Endothelial cell (in vitro differentiated cells): Measurements from ENCODE around the gene SMG1. TPM values are rescaled to one million over a fixed set of nuclear protein-coding genes. Genes with fewer than 3 reads are reported as not detected.
"Not testable (repeated sequence)": the region's sequence is repeated elsewhere in the genome, so short reads cannot be mapped to it uniquely, and the experiment has no call there.

Experiments
- DNase-seq: peaks from one replicate; pipeline ENCODE4 v3.0.0; 2021; ENCODE audit warnings: low spot score
- H3K27ac Mint-ChIP-seq: one replicate; pipeline ENCODE4 v1.8.0; 2021; ENCODE audit warnings: mixed read lengths, inconsistent platforms; ENCODE audit not compliant: unreplicated experiment
- H3K27me3 Mint-ChIP-seq: one replicate; pipeline ENCODE4 v1.8.0; 2021; ENCODE audit warnings: mild to moderate bottlenecking, moderate library complexity, mixed read lengths, inconsistent platforms; ENCODE audit not compliant: unreplicated experiment
- H3K36me3 Mint-ChIP-seq: one replicate; pipeline ENCODE4 v1.8.0; 2021; ENCODE audit warnings: mild to moderate bottlenecking, low read depth, mixed read lengths, inconsistent platforms; ENCODE audit not compliant: unreplicated experiment
- H3K4me1 Mint-ChIP-seq: one replicate; pipeline ENCODE4 v1.8.0; 2021; ENCODE audit warnings: mild to moderate bottlenecking, mixed read lengths, inconsistent platforms; ENCODE audit not compliant: unreplicated experiment
- H3K4me3 Mint-ChIP-seq: one replicate; pipeline ENCODE4 v1.8.0; 2021; ENCODE audit warnings: mild to moderate bottlenecking, mixed read lengths, inconsistent platforms; ENCODE audit not compliant: unreplicated experiment
- H3K9me3 Mint-ChIP-seq: one replicate; pipeline ENCODE4 v1.8.0; 2021; ENCODE audit warnings: mixed read lengths, inconsistent platforms; ENCODE audit not compliant: unreplicated experiment
- total RNA-seq: library from RNA; stranded (reverse); fragmentation: NEBNext Ultra II Directional; extraction: Animal tissue kit (Norgen Biotek cat#: 25700); gene quantifications from one replicate; pipeline ENCODE4 v1.2.1, GENCODE V29; 2021; ENCODE audit not compliant: unreplicated experiment

The SMG1 gene
- total RNA-seq, 1 donor from 2014 or later, result 70.1 TPM

GRCh38 chr16:18908716-18909115 lies 17.5 kb downstream of the SMG1 start:
- not testable (repeated sequence) for H3K36me3 Mint-ChIP-seq, H3K9me3 Mint-ChIP-seq, H3K27me3 Mint-ChIP-seq, H3K4me1 Mint-ChIP-seq, H3K4me3 Mint-ChIP-seq, H3K27ac Mint-ChIP-seq, DNase-seq

DNA sequence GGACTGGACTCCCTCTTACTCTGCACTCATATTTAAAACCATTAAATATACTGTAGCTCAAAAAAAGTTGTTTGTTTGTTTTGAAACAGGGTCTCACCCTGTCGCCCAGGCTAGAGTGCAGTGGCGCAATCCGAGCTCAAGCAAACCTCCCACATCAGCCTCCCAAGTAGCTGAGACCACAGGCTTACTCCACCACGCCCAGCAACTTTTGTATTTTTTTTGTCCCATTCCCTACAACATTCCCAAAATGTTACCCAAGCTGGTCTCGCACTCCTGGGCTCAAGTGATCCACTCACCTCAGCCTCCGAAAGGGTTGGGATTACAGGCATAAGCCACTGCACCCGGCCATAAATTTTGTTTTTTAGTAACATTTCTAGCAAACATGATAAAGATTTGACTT lies 23.4 kb downstream of the SMG1 start:
- H3K27me3 Mint-ChIP-seq, H3K27ac Mint-ChIP-seq, H3K36me3 Mint-ChIP-seq, DNase-seq, H3K4me3 Mint-ChIP-seq, H3K4me1 Mint-ChIP-seq, H3K9me3 Mint-ChIP-seq: not testable (repeated sequence)

GRCh38 chr16:18902044-18902443 lies 24.2 kb downstream of the SMG1 start:
- not testable (repeated sequence) for DNase-seq, H3K4me1 Mint-ChIP-seq, H3K27me3 Mint-ChIP-seq, H3K4me3 Mint-ChIP-seq, H3K9me3 Mint-ChIP-seq, H3K27ac Mint-ChIP-seq, H3K36me3 Mint-ChIP-seq

GRCh38 chr16:18901194-18901593 lies 25.0 kb downstream of the SMG1 start:
- H3K27me3 Mint-ChIP-seq, DNase-seq, H3K9me3 Mint-ChIP-seq, H3K4me3 Mint-ChIP-seq, H3K4me1 Mint-ChIP-seq, H3K27ac Mint-ChIP-seq, H3K36me3 Mint-ChIP-seq: not testable (repeated sequence)

DNA sequence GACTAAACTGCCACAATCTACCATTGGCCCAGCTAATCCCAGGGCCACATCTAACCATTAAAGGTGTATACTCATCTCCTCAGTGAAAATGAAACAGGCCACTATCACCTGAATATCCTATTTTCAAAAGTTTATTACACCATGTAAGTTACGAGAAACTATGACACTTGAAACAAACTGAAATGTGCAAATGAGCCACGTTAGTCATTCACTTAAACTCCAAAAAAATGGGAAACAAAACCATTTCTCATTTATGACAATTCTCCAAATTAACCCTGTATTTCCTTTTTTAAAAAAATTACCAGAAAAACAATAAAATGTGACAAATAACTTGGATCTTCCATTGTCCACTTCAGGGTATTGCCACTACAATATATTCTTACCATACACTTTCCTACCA lies 41.8 kb downstream of the SMG1 start:
- not testable (repeated sequence) for H3K9me3 Mint-ChIP-seq, H3K36me3 Mint-ChIP-seq, H3K27ac Mint-ChIP-seq, H3K4me1 Mint-ChIP-seq, H3K27me3 Mint-ChIP-seq, H3K4me3 Mint-ChIP-seq, DNase-seq

DNA sequence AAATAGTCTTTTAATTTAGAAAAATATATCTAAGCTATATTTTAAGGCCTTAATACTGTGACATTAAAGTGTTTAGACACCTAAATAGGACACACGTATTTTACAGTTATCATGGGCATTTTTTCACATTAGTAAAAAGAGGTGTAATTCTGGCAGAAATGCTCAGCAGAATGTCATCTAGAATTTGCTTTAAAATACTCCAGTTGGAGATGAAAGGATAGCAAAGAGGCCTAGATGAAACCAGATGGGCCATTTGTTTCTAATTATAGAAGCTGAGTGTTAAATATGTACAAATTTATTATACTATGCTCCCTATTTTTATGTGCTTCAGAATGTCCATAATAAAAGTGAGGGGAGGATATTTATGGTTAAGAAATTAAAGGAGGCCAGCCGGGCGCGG lies 48.5 kb downstream of the SMG1 start:
- not testable (repeated sequence) for H3K4me3 Mint-ChIP-seq, H3K4me1 Mint-ChIP-seq, H3K36me3 Mint-ChIP-seq, DNase-seq, H3K9me3 Mint-ChIP-seq, H3K27me3 Mint-ChIP-seq, H3K27ac Mint-ChIP-seq

DNA sequence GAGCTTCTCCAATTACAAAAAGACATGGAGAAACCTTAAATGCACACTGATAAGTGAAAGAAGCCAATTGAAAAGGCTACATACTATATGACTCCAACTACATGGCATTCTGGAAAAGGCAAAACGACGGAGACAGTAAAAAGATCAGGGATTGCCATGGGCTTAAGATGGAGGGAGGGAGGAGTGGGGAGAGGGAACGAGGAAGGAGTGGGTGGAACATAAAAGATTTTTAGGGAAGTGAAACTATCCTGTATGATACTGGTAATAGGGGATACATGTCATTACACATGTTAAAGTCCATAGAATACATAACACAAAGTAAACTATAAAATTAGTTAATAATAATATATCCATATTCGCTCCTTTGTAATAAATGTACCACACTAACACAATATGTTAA lies 48.9 kb downstream of the SMG1 start:
- H3K27me3 Mint-ChIP-seq, H3K9me3 Mint-ChIP-seq, DNase-seq, H3K4me1 Mint-ChIP-seq, H3K4me3 Mint-ChIP-seq, H3K36me3 Mint-ChIP-seq, H3K27ac Mint-ChIP-seq: not testable (repeated sequence)

- not testable (repeated sequence) for H3K4me3 Mint-ChIP-seq, H3K27me3 Mint-ChIP-seq, H3K9me3 Mint-ChIP-seq, DNase-seq, H3K36me3 Mint-ChIP-seq, H3K4me1 Mint-ChIP-seq, H3K27ac Mint-ChIP-seq
Measured at GRCh38 chr16:18876301-18876700, 49.9 kb downstream of the SMG1 start.

DNA sequence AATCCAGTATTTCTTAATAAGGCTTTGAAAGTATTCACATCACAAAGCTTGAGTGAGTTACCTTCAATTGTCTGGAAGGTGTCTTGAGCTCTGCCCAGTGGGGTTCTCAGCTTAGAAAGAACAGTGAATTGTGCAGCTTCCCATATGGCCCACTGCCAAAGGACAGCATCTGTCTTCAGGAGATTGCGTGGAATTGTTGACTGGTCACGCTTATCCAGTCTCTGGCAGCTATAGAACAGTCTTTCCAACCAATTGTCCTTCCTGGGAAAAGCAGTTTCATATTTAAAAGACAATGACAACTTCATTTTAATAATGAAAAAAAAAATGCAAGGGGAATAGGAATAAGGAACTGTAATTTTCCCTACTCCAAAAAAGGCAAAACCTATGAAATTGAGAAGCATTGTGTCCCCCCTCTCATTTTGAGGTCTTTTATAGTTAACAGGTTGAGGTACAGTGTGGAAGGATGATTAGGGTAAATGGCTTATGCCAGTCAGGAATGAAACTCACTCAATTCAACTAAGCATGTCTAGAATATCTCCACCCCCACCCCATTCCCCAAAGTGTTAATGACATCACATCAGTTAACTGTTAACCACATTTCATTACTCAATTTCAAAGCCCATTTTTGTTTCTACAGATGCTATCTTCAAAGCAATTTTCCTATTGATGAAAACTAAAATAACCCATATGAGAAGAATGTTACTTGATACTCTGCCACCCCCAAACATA lies 57.0 kb downstream of the SMG1 start:
- not testable (repeated sequence) for H3K27ac Mint-ChIP-seq, H3K9me3 Mint-ChIP-seq, H3K4me3 Mint-ChIP-seq, H3K4me1 Mint-ChIP-seq, H3K27me3 Mint-ChIP-seq, DNase-seq, H3K36me3 Mint-ChIP-seq

DNA sequence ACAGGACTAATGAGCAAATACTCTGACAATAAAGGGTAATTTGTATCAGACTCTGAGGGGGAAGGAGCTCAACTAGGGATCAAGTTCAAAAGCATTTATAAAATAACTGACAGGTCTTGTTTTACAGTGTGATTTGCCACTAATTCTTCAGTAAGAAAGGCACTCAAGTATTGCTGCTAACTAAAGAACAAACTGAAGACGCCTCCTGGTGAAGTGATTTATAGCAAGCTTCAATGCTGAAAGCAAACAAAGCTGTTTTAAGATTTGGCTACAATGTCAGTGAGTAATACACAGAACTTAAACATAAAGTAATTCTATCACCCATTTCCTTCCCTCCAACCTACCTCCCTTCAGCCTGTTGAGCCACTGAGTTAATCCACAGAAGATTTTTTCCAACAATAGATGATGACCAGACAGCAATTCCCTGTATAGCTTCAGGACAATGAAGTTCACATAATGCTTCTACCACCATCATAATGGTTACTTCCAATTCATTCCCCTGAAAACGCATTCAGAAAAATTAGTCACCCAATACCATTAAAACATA lies 59.9 kb downstream of the SMG1 start:
- H3K27ac Mint-ChIP-seq, H3K4me1 Mint-ChIP-seq, H3K36me3 Mint-ChIP-seq, DNase-seq, H3K4me3 Mint-ChIP-seq, H3K9me3 Mint-ChIP-seq, H3K27me3 Mint-ChIP-seq: not testable (repeated sequence)

GRCh38 chr16:18862891-18863290 lies 63.3 kb downstream of the SMG1 start:
- not testable (repeated sequence) for H3K4me3 Mint-ChIP-seq, H3K36me3 Mint-ChIP-seq, H3K9me3 Mint-ChIP-seq, H3K27ac Mint-ChIP-seq, DNase-seq, H3K27me3 Mint-ChIP-seq, H3K4me1 Mint-ChIP-seq
